GM21526 (cell line): ENCODE results near the gene ACACA.

Experiments used
- ATAC-seq: cut with Tn5 transposase; IDR thresholded peaks from one replicate; pipeline ENCODE4 v1.9.1; 2021; ENCODE audit warnings: moderate library complexity; ENCODE audit not compliant: unreplicated experiment, low FRiP score

Gene ACACA

GRCh38 chr17:37399265-37399803 is 7.3 kb downstream of the ACACA start:
- ATAC-seq = no peak

GRCh38 chr17:37393352-37393751 is 13.3 kb downstream of the ACACA start:
- ATAC-seq = no peak

- no peak for ATAC-seq
Measured at GRCh38 chr17:37392024-37392590, 14.5 kb downstream of the ACACA start.

GRCh38 chr17:37391146-37391545 is 15.5 kb downstream of the ACACA start:
- no peak for ATAC-seq

GRCh38 chr17:37389160-37389559 is 17.5 kb downstream of the ACACA start:
- no peak for ATAC-seq

- ATAC-seq = no peak
Measured at GRCh38 chr17:37388266-37388665, 18.4 kb downstream of the ACACA start.

GRCh38 chr17:37386462-37386861 is 20.2 kb downstream of the ACACA start:
- ATAC-seq = no peak

GRCh38 chr17:37385474-37385990 is 21.1 kb downstream of the ACACA start:
- ATAC-seq = no peak

GRCh38 chr17:37384560-37385149 is 22.0 kb downstream of the ACACA start:
- no peak for ATAC-seq

- no peak for ATAC-seq
Measured at GRCh38 chr17:37382056-37382455, 24.6 kb downstream of the ACACA start.

GRCh38 chr17:37375706-37376105 is 30.9 kb downstream of the ACACA start, which contains the start of gene C17orf78:
Gene C17orf78 (plus strand): TSS chr17:37375985. CDS start chr17:37376093, 108 bp downstream.
- ATAC-seq = no peak

GRCh38 chr17:37373530-37374159 is 33.0 kb downstream of the ACACA start:
- no peak for ATAC-seq

GRCh38 chr17:37368577-37368976 is 38.1 kb downstream of the ACACA start:
- ATAC-seq = no peak

GRCh38 chr17:37365589-37365988 is 41.0 kb downstream of the ACACA start:
- ATAC-seq = no peak

- ATAC-seq = no peak
Measured at GRCh38 chr17:37361543-37361942, 45.1 kb downstream of the ACACA start.

- ATAC-seq = no peak
Measured at GRCh38 chr17:37360632-37361031, 46.0 kb downstream of the ACACA start.

- no peak for ATAC-seq
Measured at GRCh38 chr17:37359682-37360188, 46.9 kb downstream of the ACACA start.

- ATAC-seq = peak; percentile 89
Measured at GRCh38 chr17:37358830-37359681, 47.6 kb downstream of the ACACA start.

- no peak for ATAC-seq
Measured at GRCh38 chr17:37358098-37358829, 48.4 kb downstream of the ACACA start.
